Measurements from ENCODE around the gene KDM5B. TPM values are rescaled to one million over a fixed set of nuclear protein-coding genes. Genes with fewer than 3 reads are reported as not detected.

The KDM5B gene
- total and polyA plus RNA-seq, 2 experiments from 2014 or later: 175 to 202 TPM

DNA sequence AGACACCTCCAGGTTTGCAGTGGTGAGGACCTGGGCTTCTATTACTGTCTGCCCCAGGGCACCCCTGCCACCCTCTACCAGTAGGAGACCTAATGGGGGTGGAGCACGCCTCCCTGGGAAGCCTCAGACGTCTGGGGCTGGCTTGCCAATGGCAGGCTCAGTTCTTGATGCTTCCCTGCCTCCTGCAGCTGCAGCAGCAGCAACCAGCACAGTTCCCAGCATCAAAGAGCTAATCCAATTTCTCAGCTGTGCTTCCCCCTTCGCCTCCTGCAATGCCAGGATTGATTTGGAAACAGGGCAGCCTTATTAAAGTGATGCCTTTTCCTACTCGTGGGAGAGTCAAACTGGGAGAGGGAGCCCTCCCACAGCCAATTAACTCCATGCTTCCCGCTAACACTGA lies 106.1 kb downstream of the KDM5B start (continued):
- TF ChIP-seq ZNF114 (CRISPR knock-in tag; IDR thresholded peaks at IDR 0.05) (no peak), POLR2AphosphoS5 (IDR thresholded peaks at IDR 0.05; ENCODE audit: low read depth) (no peak), NANOG (IDR thresholded peaks at IDR 0.05; ENCODE audit: borderline replicate concordance) (no peak), CREB1 (CRISPR knock-in tag; IDR thresholded peaks at IDR 0.05; ENCODE audit: low read depth) (no peak), STAT1 (IDR thresholded peaks at IDR 0.05; ENCODE audit: unreplicated experiment) (no peak)
- TF ChIP-seq, protein P1, sequence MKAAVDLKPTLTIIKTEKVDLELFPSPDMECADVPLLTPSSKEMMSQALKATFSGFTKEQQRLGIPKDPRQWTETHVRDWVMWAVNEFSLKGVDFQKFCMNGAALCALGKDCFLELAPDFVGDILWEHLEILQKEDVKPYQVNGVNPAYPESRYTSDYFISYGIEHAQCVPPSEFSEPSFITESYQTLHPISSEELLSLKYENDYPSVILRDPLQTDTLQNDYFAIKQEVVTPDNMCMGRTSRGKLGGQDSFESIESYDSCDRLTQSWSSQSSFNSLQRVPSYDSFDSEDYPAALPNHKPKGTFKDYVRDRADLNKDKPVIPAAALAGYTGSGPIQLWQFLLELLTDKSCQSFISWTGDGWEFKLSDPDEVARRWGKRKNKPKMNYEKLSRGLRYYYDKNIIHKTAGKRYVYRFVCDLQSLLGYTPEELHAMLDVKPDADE (IDR thresholded peaks at IDR 0.05): no peak
- TF ChIP-seq, protein P2, sequence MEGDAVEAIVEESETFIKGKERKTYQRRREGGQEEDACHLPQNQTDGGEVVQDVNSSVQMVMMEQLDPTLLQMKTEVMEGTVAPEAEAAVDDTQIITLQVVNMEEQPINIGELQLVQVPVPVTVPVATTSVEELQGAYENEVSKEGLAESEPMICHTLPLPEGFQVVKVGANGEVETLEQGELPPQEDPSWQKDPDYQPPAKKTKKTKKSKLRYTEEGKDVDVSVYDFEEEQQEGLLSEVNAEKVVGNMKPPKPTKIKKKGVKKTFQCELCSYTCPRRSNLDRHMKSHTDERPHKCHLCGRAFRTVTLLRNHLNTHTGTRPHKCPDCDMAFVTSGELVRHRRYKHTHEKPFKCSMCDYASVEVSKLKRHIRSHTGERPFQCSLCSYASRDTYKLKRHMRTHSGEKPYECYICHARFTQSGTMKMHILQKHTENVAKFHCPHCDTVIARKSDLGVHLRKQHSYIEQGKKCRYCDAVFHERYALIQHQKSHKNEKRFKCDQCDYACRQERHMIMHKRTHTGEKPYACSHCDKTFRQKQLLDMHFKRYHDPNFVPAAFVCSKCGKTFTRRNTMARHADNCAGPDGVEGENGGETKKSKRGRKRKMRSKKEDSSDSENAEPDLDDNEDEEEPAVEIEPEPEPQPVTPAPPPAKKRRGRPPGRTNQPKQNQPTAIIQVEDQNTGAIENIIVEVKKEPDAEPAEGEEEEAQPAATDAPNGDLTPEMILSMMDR (conservative IDR thresholded peaks at IDR 0.05; ENCODE audit: low read depth in 2 of 2): no peak

DNA sequence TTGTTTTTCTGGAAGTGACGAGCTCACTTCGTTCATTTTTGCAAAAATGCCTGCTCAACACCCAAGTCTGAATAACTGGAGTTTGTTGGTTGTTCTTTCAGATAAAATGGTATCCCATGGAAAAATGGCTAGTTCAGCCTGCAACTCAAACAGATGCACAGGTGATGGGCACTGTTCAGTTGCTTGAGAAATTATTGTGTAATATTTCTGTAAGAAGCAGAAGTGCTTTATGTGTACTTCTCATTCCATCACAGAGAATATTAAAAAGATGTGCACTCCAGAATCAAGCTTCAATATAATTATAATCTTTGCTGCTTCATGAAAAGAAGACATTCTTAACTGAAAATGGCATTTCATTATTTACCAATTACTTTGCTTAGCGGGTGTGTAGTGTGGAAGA lies 107.0 kb downstream of the KDM5B start:
- no peak overlapping the region for H3K27ac ChIP-seq (ENCODE audit: low read depth)
- H3F3A ChIP-seq (replicated peaks; ENCODE audit: low read depth): 0 out of 2 replicates have a peak, but pooled peaks cover 2% of the 10 kb centered on the region
- H3K27ac Mint-ChIP-seq: no peak overlapping the region
- H3K27me3 Mint-ChIP-seq (ENCODE audit: insufficient read depth, low read depth, poor library complexity): peaks cover 7% of the 10 kb centered on the region
- H4K20me1 ChIP-seq (replicated peaks; ENCODE audit: insufficient read depth): peaks cover 31% of the 10 kb centered on the region; the same call in 1 of the 2 replicates
- DNase-seq (ENCODE audit: low spot score) (no peak), ATAC-seq (no peak)
- no peak overlapping the region for H2AFZ ChIP-seq
- H3K4me1 Mint-ChIP-seq: peaks cover 22% of the 10 kb centered on the region
- no peak overlapping the region for H3K4me3 Mint-ChIP-seq
- peaks cover 17% of the 10 kb centered on the region for H3K4me1 ChIP-seq (ENCODE audit: insufficient read depth)
- H3K27me3 ChIP-seq (ENCODE audit: insufficient read depth): no peaks in the 10 kb centered on the region
- TF ChIP-seq, protein P1 (IDR thresholded peaks at IDR 0.05): no peak
- TF ChIP-seq, protein P3, sequence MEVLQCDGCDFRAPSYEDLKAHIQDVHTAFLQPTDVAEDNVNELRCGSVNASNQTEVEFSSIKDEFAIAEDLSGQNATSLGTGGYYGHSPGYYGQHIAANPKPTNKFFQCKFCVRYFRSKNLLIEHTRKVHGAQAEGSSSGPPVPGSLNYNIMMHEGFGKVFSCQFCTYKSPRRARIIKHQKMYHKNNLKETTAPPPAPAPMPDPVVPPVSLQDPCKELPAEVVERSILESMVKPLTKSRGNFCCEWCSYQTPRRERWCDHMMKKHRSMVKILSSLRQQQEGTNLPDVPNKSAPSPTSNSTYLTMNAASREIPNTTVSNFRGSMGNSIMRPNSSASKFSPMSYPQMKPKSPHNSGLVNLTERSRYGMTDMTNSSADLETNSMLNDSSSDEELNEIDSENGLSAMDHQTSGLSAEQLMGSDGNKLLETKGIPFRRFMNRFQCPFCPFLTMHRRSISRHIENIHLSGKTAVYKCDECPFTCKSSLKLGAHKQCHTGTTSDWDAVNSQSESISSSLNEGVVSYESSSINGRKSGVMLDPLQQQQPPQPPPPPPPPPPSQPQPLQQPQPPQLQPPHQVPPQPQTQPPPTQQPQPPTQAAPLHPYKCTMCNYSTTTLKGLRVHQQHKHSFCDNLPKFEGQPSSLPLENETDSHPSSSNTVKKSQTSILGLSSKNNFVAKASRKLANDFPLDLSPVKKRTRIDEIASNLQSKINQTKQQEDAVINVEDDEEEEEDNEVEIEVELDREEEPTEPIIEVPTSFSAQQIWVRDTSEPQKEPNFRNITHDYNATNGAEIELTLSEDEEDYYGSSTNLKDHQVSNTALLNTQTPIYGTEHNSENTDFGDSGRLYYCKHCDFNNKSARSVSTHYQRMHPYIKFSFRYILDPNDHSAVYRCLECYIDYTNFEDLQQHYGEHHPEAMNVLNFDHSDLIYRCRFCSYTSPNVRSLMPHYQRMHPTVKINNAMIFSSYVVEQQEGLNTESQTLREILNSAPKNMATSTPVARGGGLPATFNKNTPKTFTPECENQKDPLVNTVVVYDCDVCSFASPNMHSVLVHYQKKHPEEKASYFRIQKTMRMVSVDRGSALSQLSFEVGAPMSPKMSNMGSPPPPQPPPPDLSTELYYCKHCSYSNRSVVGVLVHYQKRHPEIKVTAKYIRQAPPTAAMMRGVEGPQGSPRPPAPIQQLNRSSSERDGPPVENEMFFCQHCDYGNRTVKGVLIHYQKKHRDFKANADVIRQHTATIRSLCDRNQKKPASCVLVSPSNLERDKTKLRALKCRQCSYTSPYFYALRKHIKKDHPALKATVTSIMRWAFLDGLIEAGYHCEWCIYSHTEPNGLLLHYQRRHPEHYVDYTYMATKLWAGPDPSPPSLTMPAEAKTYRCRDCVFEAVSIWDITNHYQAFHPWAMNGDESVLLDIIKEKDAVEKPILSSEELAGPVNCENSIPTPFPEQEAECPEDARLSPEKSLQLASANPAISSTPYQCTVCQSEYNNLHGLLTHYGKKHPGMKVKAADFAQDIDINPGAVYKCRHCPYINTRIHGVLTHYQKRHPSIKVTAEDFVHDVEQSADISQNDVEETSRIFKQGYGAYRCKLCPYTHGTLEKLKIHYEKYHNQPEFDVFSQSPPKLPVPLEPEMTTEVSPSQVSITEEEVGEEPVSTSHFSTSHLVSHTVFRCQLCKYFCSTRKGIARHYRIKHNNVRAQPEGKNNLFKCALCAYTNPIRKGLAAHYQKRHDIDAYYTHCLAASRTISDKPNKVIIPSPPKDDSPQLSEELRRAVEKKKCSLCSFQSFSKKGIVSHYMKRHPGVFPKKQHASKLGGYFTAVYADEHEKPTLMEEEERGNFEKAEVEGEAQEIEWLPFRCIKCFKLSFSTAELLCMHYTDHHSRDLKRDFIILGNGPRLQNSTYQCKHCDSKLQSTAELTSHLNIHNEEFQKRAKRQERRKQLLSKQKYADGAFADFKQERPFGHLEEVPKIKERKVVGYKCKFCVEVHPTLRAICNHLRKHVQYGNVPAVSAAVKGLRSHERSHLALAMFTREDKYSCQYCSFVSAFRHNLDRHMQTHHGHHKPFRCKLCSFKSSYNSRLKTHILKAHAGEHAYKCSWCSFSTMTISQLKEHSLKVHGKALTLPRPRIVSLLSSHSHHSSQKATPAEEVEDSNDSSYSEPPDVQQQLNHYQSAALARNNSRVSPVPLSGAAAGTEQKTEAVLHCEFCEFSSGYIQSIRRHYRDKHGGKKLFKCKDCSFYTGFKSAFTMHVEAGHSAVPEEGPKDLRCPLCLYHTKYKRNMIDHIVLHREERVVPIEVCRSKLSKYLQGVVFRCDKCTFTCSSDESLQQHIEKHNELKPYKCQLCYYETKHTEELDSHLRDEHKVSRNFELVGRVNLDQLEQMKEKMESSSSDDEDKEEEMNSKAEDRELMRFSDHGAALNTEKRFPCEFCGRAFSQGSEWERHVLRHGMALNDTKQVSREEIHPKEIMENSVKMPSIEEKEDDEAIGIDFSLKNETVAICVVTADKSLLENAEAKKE (CRISPR knock-in tag; IDR thresholded peaks at IDR 0.05): no peak
- TF ChIP-seq POLR2AphosphoS5 (IDR thresholded peaks at IDR 0.05; ENCODE audit: low read depth) (no peak), JUNB (IDR thresholded peaks at IDR 0.05; ENCODE audit: unreplicated experiment) (no peak), NANOG (IDR thresholded peaks at IDR 0.05; ENCODE audit: borderline replicate concordance) (no peak), EZH2 (IDR thresholded peaks at IDR 0.05; ENCODE audit: low read depth, unreplicated experiment) (no peak)
- H3K36me3 ChIP-seq (ENCODE audit: insufficient read depth): no peaks in the 10 kb centered on the region
- no peak overlapping the region for H3K4me2 ChIP-seq
- H3K79me2 ChIP-seq (replicated peaks; ENCODE audit: insufficient read depth): no peaks in the 10 kb centered on the region
- no peak overlapping the region for H3K4me3 ChIP-seq
- H3K36me3 Mint-ChIP-seq (ENCODE audit: low read depth): no peaks in the 10 kb centered on the region
- no peaks in the 10 kb centered on the region for H3K9me3 Mint-ChIP-seq
- no peaks in the 10 kb centered on the region for H3K9me2 ChIP-seq (ENCODE audit: insufficient read depth)
